OCI-LY7 (cell line): ENCODE measurements around the gene TMED6.

Experiments
- EZH2phosphoT487 ChIP-seq: fragments of 200-600 bp; sonication (generic); IDR thresholded peaks from 2 replicates; pipeline ENCODE4 v1.6.1; 2018; ENCODE audit warnings: low read depth, borderline replicate concordance, mild to moderate bottlenecking, mixed run types, antibody characterized with exemption, low read length, moderate library complexity, mixed read lengths
- TF ChIP-seq, protein P1 (sequence below): fragments of 200-600 bp; sonication (generic); conservative IDR thresholded peaks from 2 replicates; pipeline ENCODE4 v1.5.1; 2014; ENCODE audit warnings: mild to moderate bottlenecking, antibody characterized with exemption, low read length, moderate library complexity, mixed read lengths

DNA sequence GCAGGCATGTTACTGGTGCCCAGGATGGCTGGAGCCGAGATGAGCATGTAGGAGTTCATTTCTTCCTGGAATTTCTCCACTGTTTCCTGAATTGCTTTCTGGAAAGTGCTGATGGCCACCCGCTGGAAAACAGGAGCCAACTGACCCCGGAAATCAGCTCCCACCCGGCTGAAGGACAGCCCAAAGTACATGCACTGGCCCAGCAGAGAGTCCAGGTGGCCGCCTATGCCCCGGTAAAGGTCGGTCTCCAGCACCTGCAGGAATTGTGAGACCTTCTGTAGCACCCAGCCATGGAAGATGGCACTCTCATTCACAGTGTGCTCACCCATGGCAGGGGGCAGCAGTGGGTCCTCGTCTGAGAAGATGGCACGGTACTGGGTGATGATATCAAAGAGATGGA lies 16.9 kb downstream of the TMED6 start:
- TF ChIP-seq, protein P1, sequence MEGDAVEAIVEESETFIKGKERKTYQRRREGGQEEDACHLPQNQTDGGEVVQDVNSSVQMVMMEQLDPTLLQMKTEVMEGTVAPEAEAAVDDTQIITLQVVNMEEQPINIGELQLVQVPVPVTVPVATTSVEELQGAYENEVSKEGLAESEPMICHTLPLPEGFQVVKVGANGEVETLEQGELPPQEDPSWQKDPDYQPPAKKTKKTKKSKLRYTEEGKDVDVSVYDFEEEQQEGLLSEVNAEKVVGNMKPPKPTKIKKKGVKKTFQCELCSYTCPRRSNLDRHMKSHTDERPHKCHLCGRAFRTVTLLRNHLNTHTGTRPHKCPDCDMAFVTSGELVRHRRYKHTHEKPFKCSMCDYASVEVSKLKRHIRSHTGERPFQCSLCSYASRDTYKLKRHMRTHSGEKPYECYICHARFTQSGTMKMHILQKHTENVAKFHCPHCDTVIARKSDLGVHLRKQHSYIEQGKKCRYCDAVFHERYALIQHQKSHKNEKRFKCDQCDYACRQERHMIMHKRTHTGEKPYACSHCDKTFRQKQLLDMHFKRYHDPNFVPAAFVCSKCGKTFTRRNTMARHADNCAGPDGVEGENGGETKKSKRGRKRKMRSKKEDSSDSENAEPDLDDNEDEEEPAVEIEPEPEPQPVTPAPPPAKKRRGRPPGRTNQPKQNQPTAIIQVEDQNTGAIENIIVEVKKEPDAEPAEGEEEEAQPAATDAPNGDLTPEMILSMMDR, result no peak
- TF ChIP-seq EZH2phosphoT487, result no peak
